Body of pancreas (tissue), 4 donors: Measurements from ENCODE around the gene CSNK1A1.

Source experiments
- CTCF ChIP-seq, 7 experiments: fragments of 450-650 bp in 4 of 7; fragments of 200-600 bp in 3 of 7; sonication (generic) in 3 of 7; IDR thresholded peaks; one replicate each; pipeline ENCODE4 v1.5.1; 2016 to 2019; ENCODE audit warnings: antibody characterized with exemption in 7 of 7
- POLR2A ChIP-seq, 3 donors: fragments of 450-650 bp; IDR thresholded peaks; one replicate each; pipeline ENCODE4 v1.6.1; 2016; ENCODE audit warnings: antibody characterized with exemption in 3 of 3, mild to moderate bottlenecking in 2 of 3

DNA sequence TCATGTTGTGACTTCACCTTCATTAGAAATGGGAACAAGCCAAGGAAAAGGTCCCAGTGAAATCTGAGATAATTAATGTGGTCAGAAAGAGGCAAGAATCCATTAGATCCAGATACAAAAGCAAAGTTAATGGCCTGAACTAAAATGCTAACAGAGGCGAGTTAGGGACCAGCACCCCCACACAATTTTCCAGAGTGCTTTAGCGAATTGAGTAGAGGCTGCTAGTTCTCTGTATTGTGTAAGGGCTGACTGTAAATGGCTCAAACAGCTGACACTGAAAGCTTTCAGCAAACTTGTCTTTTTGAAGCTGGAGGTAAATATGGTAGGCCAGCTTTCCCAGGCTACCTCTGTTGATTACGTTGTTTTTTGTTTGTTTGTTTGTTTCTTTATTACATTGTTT is 75.5 kb downstream of the CSNK1A1 start:
- TF ChIP-seq CTCF (IDR thresholded peaks at IDR 0.05) (no peak), POLR2A (IDR thresholded peaks at IDR 0.05) (no peak)
